Erythroblast (primary cell): ENCODE data around the gene GHRL.

Experiments
- GATA1 ChIP-seq: IDR thresholded peaks from 2 replicates; pipeline ENCODE4 v1.6.1; 2011; ENCODE audit warnings: low read depth, mild to moderate bottlenecking, control low read depth, low read length, moderate library complexity
- POLR2A ChIP-seq: IDR thresholded peaks from 2 replicates; pipeline ENCODE4 v1.6.1; 2011; ENCODE audit warnings: mild to moderate bottlenecking, low read length

DNA sequence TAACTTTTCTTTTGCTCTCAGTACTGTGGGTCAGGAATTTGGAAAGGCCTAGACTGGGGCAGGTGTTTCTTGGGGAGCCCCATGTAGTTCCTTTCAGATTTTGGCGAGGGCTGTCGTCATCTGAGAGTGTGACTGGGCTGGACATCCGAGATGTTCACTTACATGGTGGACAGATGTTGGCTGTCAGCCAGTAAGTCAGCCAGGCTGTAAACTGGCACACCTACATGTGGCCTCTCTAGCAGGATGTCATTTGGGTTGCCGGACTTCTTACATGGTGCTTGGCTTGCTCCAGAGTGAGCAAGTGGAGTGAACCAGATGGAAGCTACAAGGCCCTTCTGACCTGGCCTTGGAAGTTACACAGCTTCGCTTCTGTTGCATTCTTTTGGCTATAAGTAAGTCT, 23.8 kb downstream of the GHRL start:
- TF ChIP-seq POLR2A, result no peak
- no peak for TF ChIP-seq GATA1
